ENCODE data around the gene ZDHHC11.
"Not testable (repeated sequence)": the region's sequence is repeated elsewhere in the genome, so short reads cannot be mapped to it uniquely, and the experiment has no call there.

The ZDHHC11 gene

DNA sequence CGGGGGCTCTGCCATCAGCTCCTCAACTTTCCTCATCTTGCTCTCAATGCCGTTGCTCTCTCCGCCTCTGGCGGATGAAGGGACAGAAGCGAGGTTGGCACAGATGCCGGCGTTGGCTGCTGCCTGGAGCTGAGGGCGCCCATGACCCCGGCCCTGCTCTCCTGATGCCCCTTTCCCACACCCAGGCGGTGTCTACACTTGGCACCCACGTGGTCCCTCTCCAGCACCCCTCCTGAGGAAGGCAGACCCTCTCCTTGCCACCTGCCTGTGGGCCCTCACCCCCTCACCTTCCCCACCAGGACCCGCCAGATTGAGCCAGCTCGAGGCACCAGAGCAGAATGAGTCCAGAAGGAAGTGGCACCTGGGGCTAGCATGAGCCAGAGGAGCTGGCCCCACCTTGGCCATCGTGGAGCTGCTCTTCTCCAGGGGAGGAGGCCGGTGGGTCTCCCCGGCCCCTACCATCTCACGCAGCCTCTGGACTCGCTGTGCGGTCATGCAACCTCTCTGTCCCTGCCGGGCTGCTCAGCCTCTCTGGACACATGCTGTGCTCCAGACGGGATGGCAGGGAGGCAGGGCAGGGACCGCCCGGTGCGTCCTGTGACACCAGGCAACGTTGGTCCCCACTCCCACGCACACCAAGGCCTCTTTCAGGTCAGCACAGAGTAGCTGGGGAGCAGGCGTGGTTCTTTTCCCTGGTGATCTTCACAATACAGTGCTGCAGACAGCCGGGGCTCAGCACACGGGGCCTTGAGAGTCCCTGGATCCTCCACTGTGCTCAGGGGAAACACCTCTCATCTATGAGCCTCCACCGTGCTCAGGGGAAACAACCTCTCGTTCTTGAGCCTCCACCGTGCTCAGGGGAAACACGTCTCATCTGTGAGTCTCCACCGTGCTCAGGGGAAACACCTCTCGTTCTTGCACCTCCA is 4.8 kb downstream of the ZDHHC11 start:
- not testable (repeated sequence) for H3K4me3 Mint-ChIP-seq; H3K4me1 Mint-ChIP-seq (ENCODE audit: low read depth); H3K36me3 Mint-ChIP-seq; H3K27me3 Mint-ChIP-seq; H3K9me3 Mint-ChIP-seq (ENCODE audit: low read depth); H3K27ac Mint-ChIP-seq

- not testable (repeated sequence) for H3K27ac Mint-ChIP-seq; H3K9me3 Mint-ChIP-seq (ENCODE audit: low read depth); H3K27me3 Mint-ChIP-seq; H3K4me3 Mint-ChIP-seq; H3K4me1 Mint-ChIP-seq (ENCODE audit: low read depth); H3K36me3 Mint-ChIP-seq
Observed at GRCh38 chr5:845031-845675, 5.6 kb downstream of the ZDHHC11 start.

- H3K4me1 Mint-ChIP-seq (ENCODE audit: low read depth); H3K36me3 Mint-ChIP-seq: not testable (repeated sequence)
Observed at GRCh38 chr5:844426-844825, 6.4 kb downstream of the ZDHHC11 start.

DNA sequence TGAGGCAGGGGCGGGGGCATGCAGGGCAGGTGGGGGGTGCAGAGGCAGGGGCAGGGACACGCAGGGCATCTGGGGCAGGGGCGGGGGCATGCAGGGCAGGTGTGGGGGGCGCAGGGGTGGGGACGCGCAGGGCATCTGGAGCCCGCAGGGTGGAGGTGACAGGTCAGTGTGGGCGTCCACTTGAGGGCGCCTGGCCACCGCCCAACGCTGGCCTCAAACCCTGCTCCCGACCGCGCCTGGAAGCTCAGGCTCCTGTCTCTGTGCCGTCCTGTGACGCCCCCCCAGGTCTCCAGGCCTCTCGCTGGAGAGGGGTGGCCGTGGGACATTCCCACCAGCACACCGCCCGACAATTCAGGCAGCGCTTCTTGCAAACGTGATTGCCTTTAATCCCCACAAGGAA is 6.9 kb downstream of the ZDHHC11 start:
- H3K4me1 Mint-ChIP-seq (ENCODE audit: low read depth); H3K36me3 Mint-ChIP-seq; H3K9me3 Mint-ChIP-seq (ENCODE audit: low read depth); H3K27me3 Mint-ChIP-seq; H3K4me3 Mint-ChIP-seq; H3K27ac Mint-ChIP-seq: not testable (repeated sequence)

More at GRCh38 chr5:844426-844825, 6.4 kb downstream of the ZDHHC11 start:
- not testable (repeated sequence) for H3K27ac Mint-ChIP-seq; H3K9me3 Mint-ChIP-seq (ENCODE audit: low read depth); H3K27me3 Mint-ChIP-seq; H3K4me3 Mint-ChIP-seq

DNA sequence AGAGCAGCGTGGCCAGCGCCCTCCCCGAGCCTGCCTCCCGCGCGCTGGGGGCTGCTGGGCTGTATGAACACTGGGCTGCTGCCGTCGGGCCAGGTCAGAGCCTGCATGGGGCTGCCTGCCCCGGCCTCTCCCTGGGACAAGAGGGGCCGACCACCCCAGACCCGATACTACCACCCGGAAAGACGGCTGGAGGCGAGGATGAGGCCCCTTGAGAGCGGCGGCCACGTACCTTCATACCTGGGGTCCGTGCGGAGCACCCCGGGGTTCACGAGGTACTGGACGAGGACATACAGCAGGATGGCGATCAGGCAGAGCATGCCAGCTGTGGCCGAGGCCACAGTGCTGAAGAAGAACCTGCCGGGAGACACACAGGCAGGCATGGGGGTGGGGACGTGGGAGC is 7.4 kb downstream of the ZDHHC11 start:
- H3K4me3 Mint-ChIP-seq; H3K4me1 Mint-ChIP-seq (ENCODE audit: low read depth); H3K36me3 Mint-ChIP-seq; H3K27ac Mint-ChIP-seq; H3K27me3 Mint-ChIP-seq; H3K9me3 Mint-ChIP-seq (ENCODE audit: low read depth): not testable (repeated sequence)

GRCh38 chr5:842402-843221 is 8.2 kb downstream of the ZDHHC11 start:
- not testable (repeated sequence) for H3K4me3 Mint-ChIP-seq; H3K36me3 Mint-ChIP-seq; H3K27me3 Mint-ChIP-seq; H3K27ac Mint-ChIP-seq; H3K9me3 Mint-ChIP-seq (ENCODE audit: low read depth); H3K4me1 Mint-ChIP-seq (ENCODE audit: low read depth)

DNA sequence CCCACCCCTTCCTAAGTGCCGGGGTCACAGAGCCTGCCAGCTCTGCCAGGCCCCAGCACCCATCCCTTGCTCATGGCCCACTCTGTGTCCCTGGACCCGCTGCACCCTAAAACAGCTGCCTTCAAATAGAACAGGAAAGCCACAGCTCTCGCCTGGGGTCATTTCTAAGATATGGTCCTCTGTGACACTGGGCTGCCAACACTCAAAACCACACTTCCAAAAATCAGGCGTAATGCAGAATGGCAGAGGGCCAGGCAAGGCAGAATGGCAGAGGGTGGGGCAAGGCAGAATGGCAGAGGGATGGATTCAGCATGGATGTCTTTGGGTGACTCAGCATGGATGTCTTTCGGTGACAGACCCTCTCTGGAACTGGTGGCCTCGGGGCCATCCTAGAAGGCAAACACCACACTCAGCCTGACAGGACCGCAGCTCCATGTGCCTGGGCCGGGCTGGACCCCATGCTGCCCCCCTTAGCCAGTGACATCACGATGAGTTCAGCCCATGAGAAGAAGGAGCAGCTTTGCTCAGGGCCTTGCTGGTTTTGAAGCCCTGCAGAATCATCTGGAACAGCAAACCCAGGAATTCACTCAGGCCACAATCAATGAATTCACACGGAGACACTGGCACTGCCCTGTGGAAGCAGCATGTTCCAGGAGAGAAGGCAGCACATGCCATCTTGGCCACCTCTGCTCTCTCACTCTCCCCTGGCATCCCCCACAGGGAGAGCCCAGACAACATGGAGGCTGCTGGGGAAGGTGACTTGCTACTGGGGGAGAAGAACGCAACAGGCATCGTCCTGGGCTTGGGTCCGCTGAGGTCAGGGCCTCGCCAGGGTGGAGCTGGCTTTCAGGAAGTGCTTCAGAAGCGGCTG is 9.0 kb downstream of the ZDHHC11 start:
- not testable (repeated sequence) for H3K4me1 Mint-ChIP-seq (ENCODE audit: low read depth); H3K36me3 Mint-ChIP-seq; H3K27ac Mint-ChIP-seq; H3K4me3 Mint-ChIP-seq; H3K27me3 Mint-ChIP-seq; H3K9me3 Mint-ChIP-seq (ENCODE audit: low read depth)

GRCh38 chr5:840974-841435 is 9.8 kb downstream of the ZDHHC11 start:
- H3K36me3 Mint-ChIP-seq; H3K27me3 Mint-ChIP-seq; H3K4me1 Mint-ChIP-seq (ENCODE audit: low read depth); H3K4me3 Mint-ChIP-seq; H3K9me3 Mint-ChIP-seq (ENCODE audit: low read depth); H3K27ac Mint-ChIP-seq: not testable (repeated sequence)

GRCh38 chr5:840118-840973 is 10.4 kb downstream of the ZDHHC11 start:
- H3K4me1 Mint-ChIP-seq (ENCODE audit: low read depth); H3K9me3 Mint-ChIP-seq (ENCODE audit: low read depth); H3K36me3 Mint-ChIP-seq; H3K27ac Mint-ChIP-seq; H3K27me3 Mint-ChIP-seq; H3K4me3 Mint-ChIP-seq: not testable (repeated sequence)

GRCh38 chr5:838431-838851 is 12.3 kb downstream of the ZDHHC11 start:
- not testable (repeated sequence) for H3K4me1 Mint-ChIP-seq (ENCODE audit: low read depth); H3K27ac Mint-ChIP-seq; H3K27me3 Mint-ChIP-seq; H3K9me3 Mint-ChIP-seq (ENCODE audit: low read depth); H3K4me3 Mint-ChIP-seq; H3K36me3 Mint-ChIP-seq

DNA sequence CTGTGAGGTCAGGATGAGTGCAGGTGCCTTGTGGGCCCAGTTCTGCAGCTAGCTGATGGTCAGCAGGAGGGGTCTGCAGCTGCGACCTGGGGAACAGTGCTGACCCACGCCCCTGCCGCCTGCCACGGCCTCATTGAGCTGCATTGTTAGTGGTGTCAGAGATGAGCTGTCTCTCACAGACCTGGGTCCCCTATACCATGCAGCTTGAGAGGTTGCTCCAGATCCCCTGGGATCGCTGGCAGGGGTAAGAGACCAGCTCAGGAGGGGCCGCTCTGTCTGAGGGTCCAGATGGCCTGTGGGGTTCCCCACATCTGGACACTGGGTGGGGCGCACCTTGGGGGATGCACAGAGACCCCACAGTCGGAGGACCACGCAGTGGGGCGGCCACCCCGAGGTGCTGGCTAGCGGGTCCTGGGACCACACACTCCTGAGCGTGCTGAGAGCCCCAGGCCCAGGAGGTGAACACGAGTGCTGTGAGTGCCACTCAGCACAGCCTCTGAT is 13.1 kb downstream of the ZDHHC11 start:
- H3K4me1 Mint-ChIP-seq (ENCODE audit: low read depth); H3K9me3 Mint-ChIP-seq (ENCODE audit: low read depth); H3K36me3 Mint-ChIP-seq; H3K4me3 Mint-ChIP-seq; H3K27me3 Mint-ChIP-seq; H3K27ac Mint-ChIP-seq: not testable (repeated sequence)

- not testable (repeated sequence) for H3K4me3 Mint-ChIP-seq; H3K9me3 Mint-ChIP-seq (ENCODE audit: low read depth); H3K4me1 Mint-ChIP-seq (ENCODE audit: low read depth); H3K27me3 Mint-ChIP-seq; H3K36me3 Mint-ChIP-seq; H3K27ac Mint-ChIP-seq
Observed at GRCh38 chr5:835933-836612, 14.7 kb downstream of the ZDHHC11 start.

GRCh38 chr5:834013-834412 is 16.8 kb downstream of the ZDHHC11 start:
- H3K9me3 Mint-ChIP-seq (ENCODE audit: low read depth); H3K27ac Mint-ChIP-seq; H3K27me3 Mint-ChIP-seq; H3K4me1 Mint-ChIP-seq (ENCODE audit: low read depth); H3K4me3 Mint-ChIP-seq; H3K36me3 Mint-ChIP-seq: not testable (repeated sequence)
